Stimulated activated CD8-positive, alpha-beta memory T cell treated with anti-CD3 and anti-CD28 coated beads, Interleukin-4, amount 100 ng/mL, for 1 hour (primary cell): ENCODE data around the gene TLCD5.

Source experiments
- DNase-seq, 2 donors: peaks; one replicate each; pipeline ENCODE4 v3.0.0-alpha.2; 2020; ENCODE audit warnings: low read depth in 2 of 2, low spot score in 1 of 2

Gene TLCD5

DNA sequence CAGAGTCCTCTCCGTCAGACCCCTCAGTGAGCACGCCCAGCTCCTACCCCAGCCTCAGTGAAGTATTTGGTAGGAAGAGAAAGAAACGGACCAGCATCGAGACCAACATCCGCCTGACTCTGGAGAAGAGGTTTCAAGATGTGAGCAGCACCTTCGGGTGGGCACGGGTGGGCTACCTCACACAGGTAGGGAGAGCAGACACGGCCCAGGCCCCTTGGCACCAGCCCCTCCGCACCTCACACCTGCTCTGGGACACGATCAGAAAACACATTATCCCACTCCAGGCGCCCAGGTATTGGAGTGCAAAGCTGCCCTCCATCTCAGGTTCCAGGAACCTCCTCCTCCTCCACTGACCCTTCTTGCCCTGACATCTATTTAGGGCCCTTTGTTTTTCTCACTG is 17.6 kb upstream of the TLCD5 start:
- no peak for DNase-seq

DNA sequence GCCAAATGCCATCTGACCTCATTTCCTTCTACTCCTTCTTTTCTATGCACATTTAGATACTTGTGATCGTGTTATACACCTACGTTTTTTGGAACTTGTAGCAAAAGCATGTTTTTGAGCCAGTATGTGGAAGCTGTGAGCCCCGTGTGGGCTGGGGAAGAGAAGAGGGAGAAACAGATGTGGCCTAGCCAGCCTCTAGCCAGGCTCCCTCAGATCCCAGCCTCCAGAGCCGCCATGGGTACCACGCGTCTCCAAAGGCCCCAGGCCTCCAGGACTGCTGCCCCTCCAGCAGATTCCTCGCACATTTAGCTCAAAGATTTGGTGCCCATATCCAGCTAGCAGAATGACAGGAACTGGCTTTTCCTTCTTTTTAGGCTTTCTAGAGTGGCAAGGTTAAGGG is 17.0 kb upstream of the TLCD5 start:
- DNase-seq, result no peak

DNA sequence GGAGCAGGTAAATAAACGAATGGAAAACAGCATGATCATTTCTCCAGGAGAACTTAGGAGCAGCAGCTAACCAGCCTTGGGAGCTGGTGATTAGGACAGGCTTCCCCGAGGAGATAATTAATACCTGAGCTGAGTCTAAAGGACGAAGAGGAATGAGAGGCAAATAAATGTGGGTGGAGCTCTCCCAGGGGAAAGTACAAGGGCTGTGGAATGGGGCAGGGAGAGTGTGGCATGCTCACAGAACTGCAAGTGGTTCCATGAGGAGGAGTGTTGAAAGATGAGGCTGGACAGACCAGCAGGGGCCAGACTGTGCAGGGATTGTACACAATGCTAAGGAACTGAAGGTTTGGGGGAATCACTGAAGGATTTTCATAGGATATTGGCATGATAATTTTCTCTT is 14.2 kb upstream of the TLCD5 start:
- no peak for DNase-seq

DNA sequence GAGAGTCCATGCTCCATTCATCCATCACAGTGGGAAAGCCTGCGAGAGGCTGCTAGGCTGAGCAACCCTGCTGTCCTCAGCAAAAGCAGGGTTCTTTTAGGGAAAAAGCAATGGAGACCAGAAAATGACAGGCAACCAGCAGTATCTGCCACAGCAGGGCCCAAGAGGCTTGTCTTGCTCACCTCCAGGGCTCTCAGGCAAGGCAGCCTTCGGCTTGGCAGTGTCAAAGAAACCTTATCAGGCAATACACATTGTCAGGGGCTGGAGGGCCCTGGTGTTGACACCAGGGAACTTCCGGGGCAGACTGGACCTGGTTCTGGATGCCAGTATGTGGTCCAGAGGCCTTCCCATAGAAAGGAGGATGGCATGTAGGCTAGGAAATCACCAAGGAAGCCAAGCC is 10.2 kb upstream of the TLCD5 start:
- DNase-seq, result no peak

DNA sequence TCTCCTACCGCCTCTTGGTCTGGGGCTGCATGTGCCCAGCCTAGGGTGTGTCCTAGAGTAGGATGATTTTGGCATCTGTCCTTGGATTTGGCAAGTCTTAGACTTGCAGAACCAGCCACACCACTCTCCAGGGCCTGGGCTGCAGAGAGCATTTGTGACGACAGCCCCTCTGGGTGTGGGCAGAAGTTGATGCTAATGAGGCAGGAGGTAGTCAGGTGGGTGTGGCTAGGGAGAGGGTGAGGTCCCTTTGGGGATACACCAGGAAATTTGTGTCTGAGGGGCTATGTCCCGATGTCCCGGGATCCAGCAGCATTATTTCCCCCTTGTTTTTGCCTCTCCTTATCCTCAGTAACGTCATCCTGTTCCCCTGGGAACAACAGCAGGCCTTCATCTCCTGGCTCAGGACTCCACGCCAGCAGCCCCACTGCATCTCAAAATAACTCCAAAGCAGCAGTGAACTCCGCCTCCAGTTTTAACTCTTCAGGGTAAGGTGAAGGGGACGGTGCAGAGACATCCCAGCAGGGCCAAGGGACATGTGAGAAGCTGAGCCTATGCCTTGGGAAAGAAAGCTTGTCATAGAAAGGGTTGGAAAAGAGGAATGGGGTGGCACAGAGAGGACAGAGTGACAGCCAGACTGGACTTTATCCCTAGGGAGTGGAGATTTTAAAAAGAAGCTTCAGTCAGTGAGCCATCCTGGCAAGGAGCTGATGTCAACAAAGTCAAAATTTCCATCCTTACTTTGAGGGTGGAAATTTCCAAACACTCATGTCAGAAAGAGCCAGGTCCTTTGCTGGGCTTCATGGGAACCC is 8.0 kb upstream of the TLCD5 start:
- no peak for DNase-seq

DNA sequence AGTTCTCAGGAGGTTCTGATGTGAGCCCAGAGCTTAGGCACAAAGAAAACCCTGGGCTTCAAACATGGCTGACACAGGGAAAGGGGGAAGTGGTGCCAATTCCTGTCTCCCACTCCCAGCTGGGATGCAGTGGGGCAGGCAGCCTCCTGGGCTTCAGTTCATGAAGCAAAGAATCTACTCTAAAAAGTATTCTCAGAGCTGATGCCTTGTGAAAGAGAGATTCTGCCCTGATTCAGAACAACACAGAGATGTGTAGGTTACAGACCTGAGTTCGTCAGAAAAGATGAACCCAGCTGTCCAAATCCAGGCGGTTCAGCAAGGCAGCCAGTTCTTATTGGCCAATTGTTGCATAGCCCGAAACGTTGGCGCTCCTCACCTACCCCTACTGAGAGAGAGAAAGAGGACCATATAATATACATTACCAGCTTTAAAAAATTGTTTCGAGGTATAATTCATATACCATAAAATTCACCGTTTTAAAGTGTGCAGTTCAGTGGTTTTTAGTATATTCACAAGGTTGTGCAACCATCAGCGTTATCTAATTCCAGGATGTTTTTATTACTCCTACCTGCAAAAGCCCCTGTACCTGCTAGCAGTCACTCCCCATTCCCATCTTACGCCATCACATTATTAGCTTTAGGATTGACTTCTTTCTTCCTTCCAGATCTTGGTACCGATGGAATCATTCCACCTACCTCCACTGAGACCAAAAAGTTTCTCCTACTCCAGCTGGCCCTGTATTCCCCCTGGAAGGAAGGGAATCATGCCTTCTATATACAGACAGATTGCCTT is 7.2 kb upstream of the TLCD5 start:
- no peak for DNase-seq

DNA sequence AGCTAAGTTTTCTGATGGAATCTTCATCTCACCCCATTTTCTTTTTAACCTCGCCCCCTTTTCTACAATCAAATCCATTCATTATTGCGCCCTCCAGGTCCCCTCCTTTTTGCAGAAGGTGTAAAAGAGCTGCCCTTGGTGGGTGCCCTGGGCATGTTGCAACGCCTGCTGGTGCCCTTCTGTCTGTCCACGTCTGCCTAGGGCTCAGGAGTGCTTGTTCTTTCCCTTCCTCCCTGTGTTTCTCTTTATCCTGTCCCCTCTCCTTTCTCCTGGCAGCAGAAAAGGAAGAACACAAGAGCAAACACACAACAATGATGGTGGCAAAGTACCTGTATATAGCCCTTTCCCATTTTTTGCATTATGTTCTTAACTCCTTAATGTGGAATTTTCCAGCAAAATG is 6.2 kb upstream of the TLCD5 start:
- no peak for DNase-seq

DNA sequence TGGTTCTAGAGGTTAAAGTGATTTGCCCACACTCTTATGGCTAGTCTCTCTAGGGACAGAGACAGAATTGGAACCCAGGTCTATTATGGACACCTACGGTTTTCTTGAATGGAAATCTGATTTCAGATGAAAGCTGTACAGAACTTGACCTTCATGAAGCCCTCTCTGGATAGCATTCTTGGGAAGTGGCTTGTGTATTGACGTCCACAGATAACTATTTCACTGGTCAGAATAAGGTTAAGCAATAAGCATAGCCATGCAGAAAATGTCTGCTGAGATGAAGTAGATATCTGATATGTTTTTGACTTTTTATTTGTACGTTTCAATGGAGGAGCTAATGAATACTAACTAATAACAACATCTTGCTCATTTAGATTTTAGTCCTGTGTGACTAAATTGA is 1.1 kb downstream of the TLCD5 start:
- DNase-seq, result no peak

DNA sequence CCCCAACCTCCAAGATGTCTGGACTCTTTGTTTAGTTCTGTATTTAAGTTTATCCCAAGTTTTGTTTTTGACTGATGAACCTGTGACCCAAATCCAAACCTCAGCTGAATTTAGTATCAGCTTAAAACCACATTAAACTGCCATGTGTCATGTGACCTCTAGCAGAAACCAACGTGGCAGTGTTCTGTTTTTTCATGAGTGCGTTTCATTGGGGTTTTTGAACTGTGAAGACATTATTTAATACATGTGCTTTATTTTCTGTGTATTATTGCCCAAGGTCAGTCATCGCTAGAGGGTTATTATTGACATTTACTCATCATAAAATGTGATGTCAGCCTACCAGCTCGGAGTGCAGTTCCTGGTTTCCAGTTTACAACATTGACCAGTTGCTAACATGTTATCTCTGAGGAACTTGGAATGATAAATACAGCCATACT is 1.8 kb downstream of the TLCD5 start:
- no peak for DNase-seq

DNA sequence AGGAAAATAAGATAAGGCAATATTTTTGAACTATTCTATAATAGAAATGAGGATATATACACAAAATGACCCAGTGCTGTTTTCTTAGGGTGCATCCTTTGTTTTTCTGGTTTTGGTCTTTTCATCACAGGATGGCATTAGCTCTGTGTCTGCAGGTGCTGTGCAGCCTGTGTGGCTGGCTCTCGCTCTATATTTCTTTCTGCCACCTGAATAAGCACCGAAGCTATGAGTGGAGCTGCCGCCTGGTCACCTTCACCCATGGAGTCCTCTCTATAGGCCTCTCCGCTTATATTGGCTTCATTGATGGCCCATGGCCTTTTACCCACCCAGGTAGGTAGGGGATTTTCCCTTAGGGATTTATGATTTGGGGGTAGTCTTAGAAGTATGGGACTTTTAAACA is 2.2 kb downstream of the TLCD5 start:
- DNase-seq, result no peak

DNA sequence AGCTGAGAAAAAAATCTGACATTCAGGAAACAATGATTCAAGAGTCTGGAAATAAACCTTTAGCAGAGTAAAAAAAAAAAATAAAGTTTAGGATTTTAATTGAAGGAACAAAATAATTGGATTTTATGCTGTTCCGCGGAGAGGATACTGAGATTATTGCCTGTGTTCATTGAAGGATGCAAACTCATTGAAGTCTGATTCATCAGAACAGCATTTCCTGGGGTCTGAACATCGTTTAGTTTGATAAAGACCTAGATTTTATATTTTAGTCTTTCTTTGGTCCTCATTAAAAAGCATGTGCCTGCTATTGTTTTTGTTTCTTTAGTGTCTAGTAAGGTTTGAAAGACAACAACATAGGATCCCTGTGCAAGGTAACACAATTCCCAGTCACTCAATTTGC is 4.5 kb downstream of the TLCD5 start:
- no peak for DNase-seq

DNA sequence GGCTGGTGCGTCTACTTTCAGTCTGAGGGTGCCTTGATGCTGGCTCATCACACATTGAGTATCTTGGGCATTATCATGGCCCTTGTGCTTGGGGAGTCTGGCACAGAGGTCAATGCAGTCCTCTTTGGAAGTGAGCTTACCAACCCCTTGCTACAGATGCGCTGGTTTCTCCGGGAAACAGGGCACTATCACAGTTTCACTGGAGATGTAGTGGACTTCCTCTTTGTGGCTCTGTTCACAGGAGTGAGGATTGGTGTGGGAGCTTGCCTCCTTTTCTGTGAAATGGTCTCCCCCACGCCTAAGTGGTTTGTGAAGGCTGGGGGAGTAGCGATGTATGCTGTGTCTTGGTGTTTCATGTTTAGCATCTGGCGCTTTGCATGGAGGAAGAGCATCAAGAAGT is 4.9 kb downstream of the TLCD5 start:
- DNase-seq, result no peak

DNA sequence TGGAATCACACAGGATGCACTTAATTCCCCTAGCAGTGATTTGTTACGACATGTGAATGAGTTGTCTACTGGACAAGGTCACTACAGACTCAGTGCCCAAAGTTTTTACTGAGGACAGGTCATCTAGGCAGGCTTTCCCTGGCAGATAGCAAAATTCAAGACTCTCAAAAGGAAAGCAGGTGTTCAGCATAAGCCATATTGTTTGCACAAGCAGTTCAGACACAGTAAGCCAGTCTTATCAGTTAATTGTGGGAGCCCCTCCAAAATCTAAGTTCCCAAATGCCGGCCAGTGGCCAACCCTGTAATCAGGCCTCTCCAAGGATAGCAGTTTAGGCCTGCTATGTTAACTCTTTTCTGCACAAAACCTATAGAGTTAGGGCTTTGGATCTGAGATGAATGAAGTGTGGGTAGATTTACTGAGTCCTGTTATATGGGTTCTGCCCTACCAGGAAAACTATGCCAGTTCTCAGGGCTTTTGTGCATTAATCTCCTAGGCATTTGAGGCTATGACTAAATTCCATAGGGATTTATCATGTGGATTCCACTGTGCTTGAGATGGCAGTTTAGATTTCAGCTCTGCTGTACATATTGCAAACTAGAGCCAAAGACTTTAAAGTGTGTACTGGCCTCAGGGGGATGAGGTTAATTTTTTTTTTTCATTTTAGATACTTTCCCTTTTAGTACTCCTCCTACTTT is 6.3 kb downstream of the TLCD5 start:
- DNase-seq, result no peak

DNA sequence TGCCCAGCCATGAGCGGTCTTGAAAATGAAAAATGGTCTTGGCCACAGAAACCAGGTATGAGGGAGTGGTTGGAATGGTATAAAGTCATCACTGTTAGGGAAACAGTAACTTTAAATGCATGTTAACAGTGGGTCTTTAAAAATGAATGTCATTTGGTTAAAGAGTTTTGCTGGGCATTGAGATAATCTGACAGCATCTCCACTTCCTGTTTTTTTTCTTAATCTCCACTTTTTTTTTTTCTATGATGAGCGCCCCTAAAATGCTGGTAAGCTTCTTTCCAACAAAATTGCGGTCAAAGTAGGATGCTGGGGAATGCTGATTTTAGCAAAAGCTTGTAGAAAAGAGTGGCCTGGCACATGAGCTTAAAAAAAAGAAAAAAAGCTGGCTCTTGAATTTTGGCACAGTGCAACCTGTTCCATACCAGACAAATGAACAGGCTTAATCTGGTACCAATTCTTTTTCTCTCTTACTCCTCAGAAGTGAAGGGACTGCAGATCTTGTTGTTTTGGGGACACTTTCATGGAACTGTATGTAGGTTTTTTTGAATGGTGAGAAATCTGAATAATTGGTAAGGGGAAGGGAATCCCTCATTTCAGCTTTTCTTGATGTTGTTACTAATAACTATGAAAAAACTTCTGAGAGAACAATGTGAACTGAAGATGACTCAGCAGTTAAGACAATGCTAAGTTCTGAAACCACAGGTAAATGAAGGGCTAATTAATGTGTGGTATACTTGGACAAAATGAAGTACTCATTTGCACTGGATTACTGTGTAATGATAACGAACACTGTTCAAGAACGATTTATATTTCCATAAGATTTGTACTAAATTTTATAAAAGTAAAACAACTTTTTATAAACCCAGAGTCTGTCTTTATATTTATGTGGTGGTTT is 8.0 kb downstream of the TLCD5 start:
- DNase-seq, result no peak

DNA sequence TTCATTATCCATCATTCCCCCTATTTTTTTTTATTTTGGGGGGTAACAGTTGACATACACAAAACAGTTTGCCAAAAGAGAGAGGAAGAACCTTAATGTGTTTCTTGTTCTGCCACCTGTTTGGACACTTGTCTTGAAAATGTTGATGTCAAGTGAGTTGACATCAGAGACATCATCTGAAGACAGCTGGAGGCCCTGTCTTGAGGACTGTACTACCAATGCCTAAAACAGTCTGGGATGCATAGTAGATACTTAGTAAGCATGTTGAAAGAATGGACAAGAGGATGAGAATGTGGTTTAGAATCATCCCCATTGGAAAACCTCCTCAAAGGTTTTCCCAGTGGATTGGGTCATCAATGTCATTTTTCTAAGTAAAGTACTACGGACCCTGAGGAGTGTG is 8.7 kb downstream of the TLCD5 start:
- no peak for DNase-seq

DNA sequence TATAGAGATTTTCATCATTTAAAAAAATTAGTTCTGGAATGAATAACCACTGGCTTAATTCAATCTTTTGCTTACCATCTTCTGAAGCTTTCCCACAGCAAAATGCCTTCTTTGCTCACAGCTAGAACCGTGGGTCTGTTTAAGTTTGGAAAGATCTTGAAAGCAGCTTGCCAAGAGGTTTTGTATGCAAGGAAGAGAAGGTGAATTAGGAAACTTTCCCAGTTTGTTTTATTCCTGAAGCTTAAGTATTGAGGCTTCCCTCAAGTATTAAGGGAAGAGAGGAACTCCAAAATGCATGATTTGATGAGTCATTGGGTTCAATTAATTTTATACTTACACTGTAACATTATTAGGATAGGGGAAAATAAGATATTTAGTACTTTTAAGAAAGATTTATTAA is 9.2 kb downstream of the TLCD5 start:
- no peak for DNase-seq

DNA sequence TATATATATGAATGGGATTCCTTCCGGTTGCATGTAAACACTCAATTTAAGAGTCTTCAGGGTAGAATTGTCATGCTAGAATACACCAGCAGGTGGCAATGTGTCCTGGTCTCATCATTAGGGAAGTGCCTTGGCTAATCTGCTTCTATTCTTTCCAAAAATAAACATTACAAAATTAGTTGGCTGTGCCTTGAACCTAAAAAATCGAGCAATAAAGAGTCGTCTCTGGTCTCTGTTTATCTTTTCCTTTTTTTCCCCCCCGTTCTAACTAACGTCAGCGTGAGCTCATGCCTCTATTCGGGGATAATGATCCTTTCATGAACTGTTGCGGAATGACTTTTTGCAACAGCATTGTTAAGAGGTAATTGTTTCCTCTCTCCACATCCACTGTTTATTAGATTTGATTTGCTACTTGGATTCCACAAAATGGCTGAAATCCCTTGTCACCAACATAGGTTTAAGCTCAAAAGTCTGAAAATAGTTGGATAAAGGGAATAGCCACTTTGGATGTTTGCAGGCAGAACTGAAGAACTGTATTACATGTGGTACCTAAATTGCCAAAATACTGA is 9.9 kb downstream of the TLCD5 start:
- DNase-seq, result peak in 1 of 2 donors; percentile 29

DNA sequence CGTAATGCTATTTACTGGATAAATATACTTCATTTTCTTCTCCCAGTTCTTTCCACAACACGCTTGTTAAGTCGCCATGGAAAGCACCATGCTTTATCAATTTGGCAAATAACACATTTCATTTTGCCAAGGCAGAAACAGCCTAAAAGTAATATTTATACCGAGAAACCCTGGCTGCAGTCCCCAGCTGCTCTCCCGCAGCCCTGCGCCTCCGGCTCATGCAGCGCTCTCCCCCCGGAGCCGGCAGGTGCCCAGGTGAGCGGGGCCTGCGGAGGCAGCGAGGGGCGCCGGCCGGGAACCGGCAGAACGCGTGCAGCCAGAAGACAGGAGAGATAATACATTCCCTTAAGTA is 10.4 kb downstream of the TLCD5 start:
- no peak for DNase-seq

DNA sequence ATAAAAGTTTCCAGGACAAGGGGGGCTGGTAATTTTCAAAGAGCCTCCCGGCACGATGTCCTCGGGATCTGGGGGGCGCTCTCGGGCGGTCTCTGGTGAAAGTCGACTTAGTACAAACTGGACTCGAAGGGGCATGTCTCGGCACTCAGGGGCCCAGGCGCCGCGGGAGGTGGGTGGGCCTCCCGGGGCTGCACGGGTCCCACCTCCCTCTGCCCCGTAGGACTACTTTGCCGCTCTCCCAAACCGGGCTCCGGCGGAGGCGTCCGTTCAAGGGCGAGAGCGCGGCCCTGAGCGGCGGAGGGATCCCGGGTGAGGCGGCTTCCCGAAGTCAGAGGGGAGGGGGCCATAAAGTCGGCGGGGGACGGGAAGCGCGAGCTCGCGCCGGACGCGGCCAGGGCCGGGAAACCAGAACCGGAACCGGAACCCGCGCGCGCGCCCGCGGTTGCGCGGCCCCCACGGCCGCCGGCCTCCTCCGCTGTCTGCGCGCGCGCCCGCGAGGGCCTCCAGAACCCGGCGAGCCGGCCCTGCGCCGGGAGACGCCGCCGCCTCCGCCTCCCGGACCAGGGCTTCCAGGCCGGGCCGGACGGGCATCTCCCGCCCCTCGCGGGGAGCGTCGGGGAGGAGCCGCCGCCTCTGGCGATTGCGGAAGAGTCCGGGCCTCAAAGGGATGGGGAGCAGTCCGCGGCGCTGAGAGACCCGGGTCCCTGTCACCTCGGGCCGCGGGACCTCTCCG is 11.0 kb downstream of the TLCD5 start, which contains the start of gene ARHGEF12:
TSS of gene ARHGEF12 (plus strand) at position 506 of the 733 bp plus-strand sequence. CDS start 831 bp downstream, outside the sequence.
- peak; percentile 41 to 45 for DNase-seq
